ENCODE results near the gene TSPAN3. TPM values are rescaled to one million over a fixed set of nuclear protein-coding genes. Genes with fewer than 3 reads are reported as not detected.
A peak's percentile ranks its signal among the peaks of the same experiment; 100 is the strongest.

TSPAN3 gene
- total RNA-seq, 1 experiment from 2014 or later = 355 TPM

- no peak for DNase-seq (ENCODE audit: low read depth)
These were observed 13.5 kb upstream of the TSPAN3 start for GRCh38 chr15:77084436-77084835.

- DNase-seq (ENCODE audit: low read depth) = no peak
These were observed 12.7 kb upstream of the TSPAN3 start for GRCh38 chr15:77083381-77084160.

- peak; percentile 65 for DNase-seq (ENCODE audit: low read depth)
These were observed 11.1 kb upstream of the TSPAN3 start for GRCh38 chr15:77081971-77082370.

- no peak for DNase-seq (ENCODE audit: low read depth)
These were observed 5.5 kb upstream of the TSPAN3 start for GRCh38 chr15:77076323-77076915.

- DNase-seq (ENCODE audit: low read depth) = peak; percentile 69
These were observed 4.6 kb upstream of the TSPAN3 start for GRCh38 chr15:77075528-77075927.

GRCh38 chr15:77074350-77074749 is 3.4 kb upstream of the TSPAN3 start:
- DNase-seq (ENCODE audit: low read depth) = no peak

GRCh38 chr15:77071305-77072223 is 655 bp upstream of the TSPAN3 start:
- no peak for DNase-seq (ENCODE audit: low read depth)

- DNase-seq (ENCODE audit: low read depth) = no peak
These were observed 772 bp downstream of the TSPAN3 start for GRCh38 chr15:77070180-77070494.

GRCh38 chr15:77069521-77070121 is 1.3 kb downstream of the TSPAN3 start:
- peak; percentile 63 for DNase-seq (ENCODE audit: low read depth)

- DNase-seq (ENCODE audit: low read depth) = no peak
These were observed 2.3 kb downstream of the TSPAN3 start for GRCh38 chr15:77068633-77069032.

GRCh38 chr15:77067691-77068367 is 3.1 kb downstream of the TSPAN3 start:
- no peak for DNase-seq (ENCODE audit: low read depth)

GRCh38 chr15:77066971-77067690 is 3.8 kb downstream of the TSPAN3 start:
- DNase-seq (ENCODE audit: low read depth) = no peak

- peak; percentile 69 for DNase-seq (ENCODE audit: low read depth)
These were observed 6.2 kb downstream of the TSPAN3 start for GRCh38 chr15:77064539-77065308.

GRCh38 chr15:77064063-77064462 is 6.8 kb downstream of the TSPAN3 start:
- no peak for DNase-seq (ENCODE audit: low read depth)

- DNase-seq (ENCODE audit: low read depth) = no peak
These were observed 7.7 kb downstream of the TSPAN3 start for GRCh38 chr15:77063249-77063648.

- DNase-seq (ENCODE audit: low read depth) = peak; percentile 86
These were observed 10.4 kb downstream of the TSPAN3 start for GRCh38 chr15:77060546-77060945.

- no peak for DNase-seq (ENCODE audit: low read depth)
These were observed 11.0 kb downstream of the TSPAN3 start for GRCh38 chr15:77059786-77060361.

- no peak for DNase-seq (ENCODE audit: low read depth)
These were observed 12.4 kb downstream of the TSPAN3 start for GRCh38 chr15:77058468-77058867.

GRCh38 chr15:77057685-77058084 is 13.2 kb downstream of the TSPAN3 start:
- no peak for DNase-seq (ENCODE audit: low read depth)

GRCh38 chr15:77057072-77057471 is 13.8 kb downstream of the TSPAN3 start:
- DNase-seq (ENCODE audit: low read depth) = no peak
